C4-2B (cell line): ENCODE results near the gene ARHGAP42.

Experiments
- CTCF ChIP-seq: fragments of 450-650 bp; conservative IDR thresholded peaks from 2 replicates; pipeline ENCODE4 v1.5.1; 2017; ENCODE audit warnings: mild to moderate bottlenecking
- ZFX ChIP-seq: fragments of 450-650 bp; IDR thresholded peaks from 2 replicates; pipeline ENCODE4 v1.6.1; 2017

GRCh38 chr11:100990931-100991330, 303.8 kb downstream of the ARHGAP42 start:
- TF ChIP-seq CTCF (no peak), ZFX (no peak)
